Measurements from ENCODE around the gene RASAL3. TPM values are rescaled to one million over a fixed set of nuclear protein-coding genes. Genes with fewer than 3 reads are reported as not detected.

Gene RASAL3
- total RNA-seq, 1 experiment from 2014 or later: 4.0 TPM

Small RNA genes within 50 kb of the gene (small RNA-seq; reads per million reads assigned to genes)
- not detected for gene MIR1470

Other genes with a start within 250 kb of the RASAL3 start
- gene EPHX3, start 232.1 kb downstream of the RASAL3 start, total RNA-seq (2014; rRNA removed; shearing (Covaris generic); ENCODE audit: low replicate concordance): 0.11 and 1.6 TPM in 2 replicates
- gene BRD4, start 132.0 kb downstream of the RASAL3 start, total RNA-seq (2014; rRNA removed; shearing (Covaris generic); ENCODE audit: low replicate concordance): 41.4 and 58.6 TPM in 2 replicates
- 11.7 and 19.9 TPM in 2 replicates for gene AKAP8, start 84.8 kb downstream of the RASAL3 start, total RNA-seq (2014; rRNA removed; shearing (Covaris generic); ENCODE audit: low replicate concordance)
- gene AKAP8L, start 45.6 kb downstream of the RASAL3 start, total RNA-seq (2014; rRNA removed; shearing (Covaris generic); ENCODE audit: low replicate concordance): 82.4 and 108 TPM in 2 replicates
- 5.3 and 5.4 TPM in 2 replicates for gene WIZ, start 14.6 kb downstream of the RASAL3 start, total RNA-seq (2014; rRNA removed; shearing (Covaris generic); ENCODE audit: low replicate concordance)
- not detected in 2 replicates for gene PGLYRP2, start 15.0 kb upstream of the RASAL3 start, total RNA-seq (2014; rRNA removed; shearing (Covaris generic); ENCODE audit: low replicate concordance)
- gene CYP4F22, start 44.0 kb upstream of the RASAL3 start, total RNA-seq (2014; rRNA removed; shearing (Covaris generic); ENCODE audit: low replicate concordance): not detected in 2 replicates
- gene CYP4F8, start 150.7 kb upstream of the RASAL3 start, total RNA-seq (2014; rRNA removed; shearing (Covaris generic); ENCODE audit: low replicate concordance): not detected in 2 replicates
- gene CYP4F3, start 176.4 kb upstream of the RASAL3 start, total RNA-seq (2014; rRNA removed; shearing (Covaris generic); ENCODE audit: low replicate concordance): not detected in 2 replicates
- not detected in 2 replicates for gene CYP4F12, start 208.5 kb upstream of the RASAL3 start, total RNA-seq (2014; rRNA removed; shearing (Covaris generic); ENCODE audit: low replicate concordance)

Measured in Karpas-422 (cell line).